ACHN (cell line): Measurements from ENCODE around the gene C20orf202.

Experiments used
- DNase-seq: peaks from one replicate; pipeline ENCODE4 v3.0.0-alpha.2; 2015
- in situ Hi-C: cut with HindIII; loops from 2 replicates; pipeline ENCODE4 v1.10.0; 2017; ENCODE audit warnings: low sequenced_read_pairs, low pct_ligation_motif_present, low pct_unique_long_range_greater_than_20kb

Gene C20orf202

GRCh38 chr20:1180949-1181348, 22.3 kb upstream of the C20orf202 start:
- in situ Hi-C loops = no loop called here
- DNase-seq = no peak

DNA sequence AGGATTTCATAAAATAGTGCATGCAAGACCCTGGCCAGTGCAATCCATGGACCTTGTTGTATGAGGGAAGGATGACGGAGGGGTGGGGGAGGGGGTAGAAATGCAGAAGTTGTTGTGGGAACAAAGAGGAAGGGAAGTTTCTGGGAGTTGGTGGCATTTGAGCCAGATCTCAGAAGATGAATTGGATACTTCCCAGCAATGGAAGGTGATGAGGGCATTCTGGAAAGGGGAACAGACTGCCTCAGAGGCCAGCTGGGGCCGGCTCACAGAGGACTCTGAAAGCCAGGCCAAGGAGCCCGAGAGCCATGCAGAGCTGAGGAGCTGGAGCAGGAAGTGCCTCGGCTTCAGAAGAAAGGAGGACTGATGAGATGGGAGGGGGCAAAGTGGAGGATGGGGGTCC, 21.1 kb upstream of the C20orf202 start:
- in situ Hi-C loops = no loop called here
- no peak for DNase-seq

DNA sequence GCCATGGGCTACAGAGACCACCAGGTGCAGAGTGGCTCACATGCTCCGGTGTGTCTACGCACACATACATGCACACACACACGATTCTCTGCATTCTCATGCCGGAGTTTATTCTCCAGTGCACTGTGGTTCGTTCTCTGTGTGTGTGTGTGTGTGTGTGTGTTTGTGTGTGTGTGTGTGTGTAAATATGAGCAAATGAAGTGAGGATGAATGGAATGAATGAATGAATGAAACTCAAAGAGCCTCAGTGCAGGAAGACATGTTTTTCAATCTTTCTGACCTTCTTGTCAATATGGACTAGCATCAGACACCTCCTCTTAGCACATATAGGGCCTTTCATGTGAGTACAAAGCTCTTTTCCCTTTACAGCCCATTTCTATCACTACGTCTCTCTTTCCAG, 20.1 kb upstream of the C20orf202 start:
- DNase-seq = no peak
- in situ Hi-C loops = no loop called here

DNA sequence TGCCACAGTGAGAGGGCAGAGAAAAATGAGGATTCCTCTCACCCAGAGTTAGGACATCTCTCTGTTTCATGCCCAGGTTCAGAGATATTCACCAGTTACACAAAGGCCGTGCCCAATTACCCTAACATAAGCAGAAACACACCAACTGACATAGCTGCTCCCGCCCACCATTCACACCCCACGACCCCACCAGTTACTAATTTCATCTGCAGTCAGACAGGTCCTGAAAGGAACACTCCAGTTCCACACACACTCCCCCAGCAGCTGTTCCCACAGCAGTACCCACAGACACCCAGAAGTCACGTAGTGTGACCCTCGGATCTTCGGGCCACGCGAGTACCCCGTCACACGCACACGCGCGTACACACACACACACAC, 19.0 kb upstream of the C20orf202 start:
- in situ Hi-C loops = no loop called here

DNA sequence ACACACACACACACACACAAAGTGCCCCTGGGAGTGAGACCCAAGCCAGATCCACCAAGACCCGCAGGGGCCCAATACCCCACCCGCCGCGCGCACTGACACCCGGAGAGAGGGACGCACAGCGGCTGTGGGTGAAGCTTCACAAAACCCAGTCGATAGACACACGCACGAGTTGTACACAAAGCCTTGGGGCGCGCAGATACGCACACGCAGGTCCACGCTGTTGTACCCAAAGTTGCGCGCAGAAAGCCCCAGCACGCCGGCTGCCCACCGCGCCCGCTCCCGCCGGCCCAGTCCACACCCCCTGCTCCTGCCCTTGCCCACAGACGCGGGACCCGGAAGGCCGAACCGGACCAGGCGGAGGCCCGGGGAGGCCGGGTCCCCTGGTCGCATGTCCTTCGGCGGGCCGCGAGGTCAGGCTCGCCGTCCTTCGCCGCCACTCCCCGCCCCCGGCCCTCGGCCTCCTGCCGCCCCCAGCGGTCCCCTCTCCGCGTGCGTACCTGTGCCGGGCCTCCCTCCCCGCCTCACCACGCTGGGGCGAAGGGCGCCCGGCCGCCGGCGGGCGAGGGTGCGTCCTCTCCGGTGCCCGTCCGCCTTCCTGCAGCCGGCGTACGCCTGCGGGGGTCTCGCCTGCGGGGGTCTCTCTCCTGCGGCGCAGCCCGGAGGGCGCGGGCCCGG, 18.5 kb upstream of the C20orf202 start, which contains the start of gene TMEM74B:
Gene TMEM74B (minus strand): TSS at position 344 of the 678 bp plus-strand sequence. CDS start 1,180 bp downstream, outside the sequence.
- no peak for DNase-seq
- in situ Hi-C loops = no loop called here

More for the DNA sequence above, 19.0 kb upstream of the C20orf202 start:
- no peak for DNase-seq

GRCh38 chr20:1185316-1185741, 17.9 kb upstream of the C20orf202 start:
- peak; percentile 2 for DNase-seq
- in situ Hi-C loops = no loop called here

GRCh38 chr20:1185790-1186334, 17.4 kb upstream of the C20orf202 start:
- in situ Hi-C loops = no loop called here
- DNase-seq = peak; percentile 61

DNA sequence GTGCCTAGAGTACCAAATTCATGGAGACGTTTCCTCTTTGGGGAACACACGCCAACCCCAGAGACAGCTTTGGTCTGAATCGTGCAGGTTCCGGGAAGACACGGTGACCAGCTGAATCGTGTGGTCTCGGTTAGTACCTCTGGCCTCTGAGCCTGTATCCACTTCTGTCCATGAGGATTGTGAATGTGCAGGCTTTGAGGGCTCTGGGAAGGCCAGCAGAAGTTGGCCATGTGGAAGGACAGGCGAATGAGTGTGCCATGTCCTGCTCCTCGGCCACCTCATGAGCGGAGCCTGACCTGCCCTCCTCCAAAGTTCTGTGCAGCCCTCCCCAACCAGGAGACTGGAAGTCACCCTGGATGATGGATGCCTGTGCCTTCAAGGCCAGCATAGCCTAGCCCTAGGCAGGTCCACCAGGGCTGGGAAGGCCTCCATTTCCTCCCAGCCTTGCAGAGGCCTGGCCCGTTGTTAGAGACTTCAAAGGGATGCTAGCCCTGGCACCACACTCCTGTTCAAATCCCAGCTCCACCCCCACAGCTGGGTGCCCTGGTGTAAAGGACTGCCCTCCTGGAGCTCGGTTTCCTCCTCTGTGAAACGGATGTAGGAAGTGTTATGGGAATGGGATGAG, 16.8 kb upstream of the C20orf202 start:
- no peak for DNase-seq
- in situ Hi-C loops = no loop called here

DNA sequence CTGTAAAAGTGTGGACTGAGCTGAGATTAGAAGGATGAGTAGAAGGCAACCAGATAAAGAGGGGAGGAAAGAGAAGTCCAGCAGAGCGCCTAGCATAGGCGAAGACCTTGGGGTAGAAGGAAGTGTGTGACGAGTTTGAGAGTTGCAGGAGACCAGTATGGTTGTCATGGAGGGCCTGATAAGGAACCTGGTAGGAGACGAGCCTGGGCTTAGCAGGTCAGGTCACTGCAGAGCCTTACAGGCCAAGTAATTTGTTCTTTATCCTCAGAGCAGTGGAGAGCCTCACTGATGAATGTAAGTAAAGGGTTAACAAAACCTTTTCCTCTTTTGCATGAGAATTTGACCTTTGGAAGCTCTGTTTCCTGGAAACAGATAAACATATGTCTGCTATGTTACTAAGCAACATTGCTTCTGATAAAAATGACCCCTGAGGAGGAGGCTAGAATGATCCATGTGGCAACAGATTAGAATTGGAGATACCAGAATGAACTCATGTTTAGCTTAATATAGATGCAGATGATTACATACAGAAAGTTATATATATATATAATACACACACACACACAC, 15.6 kb upstream of the C20orf202 start:
- in situ Hi-C loops = no loop called here
- DNase-seq = no peak

DNA sequence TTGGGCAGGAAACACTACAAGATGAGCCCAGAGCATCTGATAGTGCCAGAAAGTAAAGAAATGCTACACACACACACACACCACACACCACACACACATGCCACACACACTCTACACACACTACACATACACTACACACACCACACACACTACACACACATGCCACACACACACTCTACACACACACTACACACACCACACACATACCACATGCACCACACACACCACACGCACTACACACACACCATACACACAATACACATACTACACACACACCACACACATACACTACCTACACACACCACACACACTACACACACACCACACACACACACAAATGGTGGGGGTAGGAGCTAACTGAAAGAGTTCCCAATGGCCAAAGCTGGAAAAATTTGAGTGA, 14.9 kb upstream of the C20orf202 start:
- DNase-seq = no peak
- in situ Hi-C loops = no loop called here

GRCh38 chr20:1189827-1190226, 13.4 kb upstream of the C20orf202 start:
- DNase-seq = no peak
- in situ Hi-C loops = no loop called here

DNA sequence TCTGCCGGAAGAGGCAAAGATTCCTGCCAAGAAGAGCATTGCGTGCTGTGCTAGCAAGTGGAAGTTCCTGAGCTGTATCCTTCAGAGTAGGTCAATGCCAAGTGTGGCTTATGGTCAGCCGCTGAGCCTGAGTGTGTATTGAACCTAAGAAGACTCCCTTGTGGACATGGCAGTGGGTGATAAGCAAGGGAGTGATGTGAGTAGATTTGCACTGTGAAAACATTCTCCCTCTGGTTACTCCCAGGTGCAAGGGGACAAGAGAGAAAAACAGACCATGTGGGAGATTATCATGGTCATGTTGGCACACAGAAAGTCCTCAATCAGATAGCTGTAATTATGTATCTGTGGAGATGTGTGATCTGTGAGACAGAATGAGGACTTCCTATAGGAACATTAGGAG, 12.4 kb upstream of the C20orf202 start:
- in situ Hi-C loops = no loop called here
- no peak for DNase-seq

DNA sequence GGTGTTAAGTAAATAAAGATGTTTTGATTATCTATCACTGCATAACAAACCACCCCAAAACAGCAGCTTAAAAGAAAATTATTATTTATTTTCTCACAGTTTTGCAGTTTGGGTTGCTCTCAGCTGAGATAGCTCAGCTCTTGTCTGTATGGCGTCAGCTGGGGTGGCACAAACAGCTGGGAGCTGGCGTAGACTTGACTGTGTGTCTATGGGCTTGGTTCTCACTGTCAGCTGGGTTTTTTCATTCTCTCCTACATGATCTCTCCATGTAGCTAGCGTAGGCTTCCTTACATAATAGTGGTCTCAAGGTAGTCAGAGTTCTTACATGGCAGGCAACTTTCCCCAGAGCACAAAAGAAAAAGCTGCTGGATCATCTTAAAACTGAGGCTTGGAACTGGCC, 12.0 kb upstream of the C20orf202 start:
- DNase-seq = no peak
- in situ Hi-C loops = no loop called here

- in situ Hi-C loops = no loop called here
- DNase-seq = no peak
Observed at GRCh38 chr20:1195226-1195625, 8.0 kb upstream of the C20orf202 start.

DNA sequence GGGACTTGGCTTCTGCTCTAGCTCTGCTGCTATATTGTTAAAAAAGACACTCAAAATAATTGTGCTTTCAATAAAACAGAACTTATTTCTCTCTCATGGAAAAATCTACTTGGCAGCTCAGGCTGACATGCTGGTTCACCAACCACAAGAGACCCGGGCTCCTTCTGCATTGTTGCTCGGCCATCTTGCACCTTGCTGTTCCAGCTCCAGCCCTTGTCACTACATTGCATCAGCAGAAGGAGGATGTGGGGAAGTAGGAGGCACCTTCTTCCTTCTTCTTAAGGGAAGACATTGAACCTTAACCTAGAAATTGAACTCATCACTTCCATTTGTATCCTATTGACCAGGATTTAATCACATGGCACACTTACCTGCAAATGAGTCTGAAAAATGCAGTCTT, 6.6 kb upstream of the C20orf202 start:
- no peak for DNase-seq
- in situ Hi-C loops = no loop called here

DNA sequence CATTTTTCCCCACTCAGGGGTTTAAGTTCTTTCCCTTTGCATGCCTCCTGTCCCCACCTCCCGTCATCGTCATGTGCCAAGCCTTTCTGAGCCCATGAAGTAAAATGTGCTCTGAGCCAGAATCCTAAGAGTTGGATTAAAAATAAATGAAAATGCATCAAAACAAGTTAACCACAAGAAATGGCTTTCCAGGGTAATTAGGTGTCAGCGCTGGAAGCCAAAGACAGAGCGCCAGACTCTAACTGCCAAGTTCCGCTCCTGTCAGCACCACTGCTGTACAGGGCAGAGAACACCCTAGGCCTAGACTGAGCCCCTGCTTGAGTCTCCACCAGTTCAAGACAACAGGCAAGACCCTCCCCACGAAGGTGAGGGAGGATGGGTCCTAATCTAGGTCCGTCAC, 5.5 kb upstream of the C20orf202 start:
- no peak for DNase-seq
- in situ Hi-C loops = no loop called here

GRCh38 chr20:1198751-1199150, 4.5 kb upstream of the C20orf202 start:
- in situ Hi-C loops = no loop called here
- DNase-seq = no peak

GRCh38 chr20:1199212-1199873, 3.9 kb upstream of the C20orf202 start:
- DNase-seq = no peak
- in situ Hi-C loops = no loop called here

DNA sequence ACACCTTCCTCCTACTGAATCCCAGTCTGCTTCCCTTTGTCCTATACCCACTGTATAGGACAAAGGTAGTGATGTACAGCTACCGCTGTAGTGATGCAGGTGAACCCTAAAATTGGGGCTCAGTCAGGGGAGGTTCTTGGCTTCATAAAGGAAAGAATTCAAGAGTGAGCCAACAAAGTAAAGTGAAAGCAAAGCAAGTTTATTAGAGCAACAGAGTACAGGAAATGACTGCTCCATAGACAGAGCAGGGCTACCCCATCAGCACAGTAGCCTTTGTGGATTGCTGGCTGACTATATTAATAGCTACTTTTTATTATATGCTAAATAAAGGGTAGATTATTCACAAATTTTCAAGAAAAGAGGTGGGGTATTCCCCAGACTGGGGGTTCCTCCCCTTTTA, 3.3 kb upstream of the C20orf202 start:
- in situ Hi-C loops = no loop called here
- no peak for DNase-seq
